K562 (cell line): ENCODE data around the gene TEX30. TPM values are rescaled to one million over a fixed set of nuclear protein-coding genes. Genes with fewer than 3 reads are reported as not detected.
A peak's percentile ranks its signal among the peaks of the same experiment; 100 is the strongest.

ENCODE experiments used
- CBFB ChIP-seq: sonication (generic); formaldehyde crosslinking; IDR thresholded peaks from 2 replicates; pipeline ENCODE4 v1.4.0; 2020; ENCODE audit warnings: mild to moderate bottlenecking, missing genetic modification reagents
- ETS2 ChIP-seq: IDR thresholded peaks from 2 replicates; pipeline ENCODE4 v1.6.1; 2016; ENCODE audit warnings: borderline replicate concordance, missing genetic modification characterization, mild to moderate bottlenecking, moderate library complexity, missing compliant biosample characterization; ENCODE audit not compliant: poor library complexity, severe bottlenecking
- ETV6 ChIP-seq, 3 experiments: fragments of 150-350 bp in 1 of 3; sonication (generic) in 1 of 3; formaldehyde crosslinking in 1 of 3; IDR thresholded peaks; 2 replicates each; pipeline versions ENCODE4 v1.6.1 to v1.8.0; 2014 to 2022; ENCODE audit warnings: borderline replicate concordance in 2 of 3, low read depth in 2 of 3, antibody characterized with exemption in 1 of 3, low read length in 1 of 3, mild to moderate bottlenecking in 1 of 3, missing genetic modification reagents in 1 of 3
- HDAC8 ChIP-seq: fragments of 450-650 bp; IDR thresholded peaks from 2 replicates; pipeline ENCODE4 v1.6.1; 2016; ENCODE audit warnings: mild to moderate bottlenecking, missing genetic modification characterization, moderate library complexity, missing compliant biosample characterization
- HNRNPLL ChIP-seq: fragments of 200-400 bp; formaldehyde crosslinking; IDR thresholded peaks from 2 replicates; pipeline ENCODE4 v1.6.1; 2017; ENCODE audit warnings: low read length, low read depth, mild to moderate bottlenecking; ENCODE audit not compliant: poor library complexity, severe bottlenecking
- KDM4B ChIP-seq, 2 experiments: fragments of 450-650 bp in 1 of 2; sonication (generic) in 1 of 2; IDR thresholded peaks; 2 replicates each; pipeline ENCODE4 v1.6.1; 2016 to 2017; ENCODE audit warnings: borderline replicate concordance in 2 of 2, antibody characterized with exemption in 1 of 2, low read depth in 1 of 2, mild to moderate bottlenecking in 1 of 2
- NR2C1 ChIP-seq, 2 experiments: fragments of 450-650 bp; IDR thresholded peaks; 2 replicates each; pipeline ENCODE4 v1.6.1; 2017; ENCODE audit warnings: mild to moderate bottlenecking in 2 of 2, antibody characterized with exemption in 1 of 2, inconsistent platforms in 1 of 2, missing compliant biosample characterization in 1 of 2, missing genetic modification characterization in 1 of 2
- POLR2G ChIP-seq: fragments of 200-400 bp; formaldehyde crosslinking; IDR thresholded peaks from 2 replicates; pipeline ENCODE4 v1.6.1; 2017; ENCODE audit warnings: low read depth, mild to moderate bottlenecking, antibody characterized with exemption, low read length, moderate library complexity
- PPARD ChIP-seq: fragments of 250-450 bp; sonication (Bioruptor Pico); IDR thresholded peaks from 2 replicates; pipeline ENCODE4 v1.8.0; 2022; ENCODE audit warnings: inconsistent platforms, mild to moderate bottlenecking, moderate library complexity
- SMARCA4 ChIP-seq: fragments of 450-650 bp; IDR thresholded peaks from 2 replicates; pipeline ENCODE4 v1.6.1; 2016
- SMARCE1 ChIP-seq: fragments of 450-650 bp; IDR thresholded peaks from 2 replicates; pipeline ENCODE4 v1.7.1; 2016; ENCODE audit warnings: mild to moderate bottlenecking
- SNIP1 ChIP-seq: fragments of 450-650 bp; IDR thresholded peaks from 2 replicates; pipeline ENCODE4 v1.7.1; 2017; ENCODE audit warnings: low read depth, mild to moderate bottlenecking
- STAT5B ChIP-seq: fragments of 250-450 bp; sonication (Bioruptor Pico); IDR thresholded peaks from 2 replicates; pipeline ENCODE4 v1.8.0; 2021; ENCODE audit warnings: mild to moderate bottlenecking, inconsistent platforms
- U2AF1 ChIP-seq: fragments of 200-400 bp; formaldehyde crosslinking; optimal IDR thresholded peaks from 2 replicates; pipeline ENCODE3; 2017; ENCODE audit warnings: mild to moderate bottlenecking, low read depth, low read length, moderate library complexity
- ZBTB7A ChIP-seq: IDR thresholded peaks from 2 replicates; pipeline ENCODE4 v1.6.1; 2011; ENCODE audit warnings: low read depth, mild to moderate bottlenecking, low read length, moderate library complexity, borderline replicate concordance; ENCODE audit not compliant: control insufficient read depth
- ZNF311 ChIP-seq: fragments of 250-450 bp; sonication (Bioruptor Pico); IDR thresholded peaks from 2 replicates; pipeline ENCODE4 v1.4.0; 2020; ENCODE audit warnings: mild to moderate bottlenecking, moderate library complexity
- ZNF347 ChIP-seq: fragments of 450-650 bp; formaldehyde crosslinking; IDR thresholded peaks from 2 replicates; pipeline ENCODE4 v1.4.0; 2020; ENCODE audit warnings: low read depth, mild to moderate bottlenecking, moderate library complexity
- polyA plus RNA-seq, 8 experiments: library from polyadenylated mRNA; depleted of rRNA in 4 of 8; stranded (reverse) in 5 of 8; unstranded in 3 of 8; fragments of >200 nt; fragmentation: Nextera tagmentation in 2 of 8; fragmentation: Illumina TruSeq in 1 of 8; extraction: Ambion mirVana in 2 of 8; extraction: Trizol in 1 of 8; gene quantifications; 2 replicates each; pipeline versions ENCODE4 v1.2.1 to v1.2.3, GENCODE V29; 2011 to 2014; ENCODE audit warnings: inconsistent platforms in 1 of 8, missing spikeins in 1 of 8
- total RNA-seq, 7 experiments: library from RNA; depleted of rRNA in 6 of 7; stranded (reverse); fragments of >200 nt in 6 of 7; fragmentation: Illumina TruSeq in 2 of 7; extraction: Trizol in 2 of 7; gene quantifications; 2 replicates each; pipeline versions ENCODE4 v1.2.1 to v1.2.3, GENCODE V29; 2011 to 2021; ENCODE audit warnings: low replicate concordance in 1 of 7
- TF ChIP-seq, protein P1 (sequence below): fragments of 200-400 bp; formaldehyde crosslinking; IDR thresholded peaks from 2 replicates; pipeline ENCODE4 v1.6.1; 2017; ENCODE audit warnings: mild to moderate bottlenecking, low read depth, low read length, moderate library complexity
- TF ChIP-seq, protein P2 (sequence below): fragments of 200-800 bp; sonication (Bioruptor generic); IDR thresholded peaks from 2 replicates; pipeline ENCODE4 v1.6.1; 2016; ENCODE audit warnings: missing genetic modification characterization, missing compliant biosample characterization

Gene TEX30
- total and polyA plus RNA-seq, 9 of the 15 experiments (the other 6 are each of a cell fraction or from before 2014, with no cell fraction given) = 24.1 to 143 (median 37.3) TPM

DNA sequence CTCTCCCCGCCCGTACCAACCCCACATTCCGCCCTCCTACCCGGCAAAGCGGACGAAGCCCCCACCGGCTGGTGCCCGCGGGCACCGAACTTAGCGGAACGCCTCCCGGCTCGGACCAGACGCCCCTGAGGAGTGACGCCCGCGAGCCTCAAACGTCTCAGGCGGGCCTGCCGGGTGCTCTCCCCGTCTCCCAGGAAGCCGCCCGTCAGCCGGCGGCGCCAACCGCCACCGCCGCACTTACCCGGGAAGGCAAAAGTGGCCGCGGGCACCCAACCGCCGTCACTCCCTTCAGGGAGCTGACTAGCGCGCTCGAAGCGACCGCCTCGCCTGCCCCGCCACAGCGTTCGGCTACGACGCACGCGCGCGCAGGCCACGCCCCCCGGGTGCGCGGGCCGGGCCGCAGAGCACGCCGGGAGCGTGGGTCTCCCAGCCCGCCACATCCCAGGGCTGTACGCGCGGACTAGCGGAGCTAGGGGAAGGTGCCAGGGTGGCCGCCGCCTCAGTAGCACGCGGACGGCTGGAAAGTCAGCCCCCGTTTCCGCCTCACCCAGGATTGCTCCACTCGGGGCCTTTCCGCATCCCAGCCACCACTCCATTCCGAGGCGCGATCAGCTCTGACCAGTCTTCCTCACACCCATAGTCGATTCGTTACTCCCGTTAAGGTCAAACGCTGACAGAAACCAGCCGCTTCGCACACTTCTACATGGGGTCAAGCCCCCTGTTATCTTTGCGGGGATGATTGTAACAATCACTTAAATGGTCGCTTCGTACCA, at the start of gene TEX30 (continued):
- TF ChIP-seq, protein P1, sequence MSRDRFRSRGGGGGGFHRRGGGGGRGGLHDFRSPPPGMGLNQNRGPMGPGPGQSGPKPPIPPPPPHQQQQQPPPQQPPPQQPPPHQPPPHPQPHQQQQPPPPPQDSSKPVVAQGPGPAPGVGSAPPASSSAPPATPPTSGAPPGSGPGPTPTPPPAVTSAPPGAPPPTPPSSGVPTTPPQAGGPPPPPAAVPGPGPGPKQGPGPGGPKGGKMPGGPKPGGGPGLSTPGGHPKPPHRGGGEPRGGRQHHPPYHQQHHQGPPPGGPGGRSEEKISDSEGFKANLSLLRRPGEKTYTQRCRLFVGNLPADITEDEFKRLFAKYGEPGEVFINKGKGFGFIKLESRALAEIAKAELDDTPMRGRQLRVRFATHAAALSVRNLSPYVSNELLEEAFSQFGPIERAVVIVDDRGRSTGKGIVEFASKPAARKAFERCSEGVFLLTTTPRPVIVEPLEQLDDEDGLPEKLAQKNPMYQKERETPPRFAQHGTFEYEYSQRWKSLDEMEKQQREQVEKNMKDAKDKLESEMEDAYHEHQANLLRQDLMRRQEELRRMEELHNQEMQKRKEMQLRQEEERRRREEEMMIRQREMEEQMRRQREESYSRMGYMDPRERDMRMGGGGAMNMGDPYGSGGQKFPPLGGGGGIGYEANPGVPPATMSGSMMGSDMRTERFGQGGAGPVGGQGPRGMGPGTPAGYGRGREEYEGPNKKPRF = no peak
- TF ChIP-seq ZNF347 (CRISPR knock-in tag) (no peak), HNRNPLL (peak; percentile 82), SMARCE1 (no peak), STAT5B (CRISPR knock-in tag) (no peak), SMARCA4 (no peak), ETV6 (IDR thresholded peaks at IDR 0.05; ENCODE audit: borderline replicate concordance in 1 of 2, low read depth in 2 of 2, low read length in 1 of 2) (no peak), ETV6 (CRISPR knock-in tag; IDR thresholded peaks at IDR 0.05; ENCODE audit: borderline replicate concordance) (no peak; the same call in 1 of the 2 replicates), CBFB (CRISPR knock-in tag) (no peak), ZNF311 (CRISPR knock-in tag) (peak; percentile 52; the same call in 1 of the 2 replicates), ETS2 (tag) (no peak), U2AF1 (no peak), HDAC8 (tag) (peak; percentile 42; the same call in 1 of the 2 replicates), SNIP1 (no peak), NR2C1 (IDR thresholded peaks at IDR 0.05) (no peak), NR2C1 (tag; IDR thresholded peaks at IDR 0.05) (peak; percentile 27; the same call in 1 of the 2 replicates), PPARD (no peak), ZBTB7A (peak; percentile 21; the same call in 1 of the 2 replicates), POLR2G (peak; percentile 97), KDM4B (IDR thresholded peaks at IDR 0.05; ENCODE audit: borderline replicate concordance in 2 of 2, low read depth in 1 of 2) (no peak; a peak in 1 of 4 replicates)
- TF ChIP-seq, protein P2, sequence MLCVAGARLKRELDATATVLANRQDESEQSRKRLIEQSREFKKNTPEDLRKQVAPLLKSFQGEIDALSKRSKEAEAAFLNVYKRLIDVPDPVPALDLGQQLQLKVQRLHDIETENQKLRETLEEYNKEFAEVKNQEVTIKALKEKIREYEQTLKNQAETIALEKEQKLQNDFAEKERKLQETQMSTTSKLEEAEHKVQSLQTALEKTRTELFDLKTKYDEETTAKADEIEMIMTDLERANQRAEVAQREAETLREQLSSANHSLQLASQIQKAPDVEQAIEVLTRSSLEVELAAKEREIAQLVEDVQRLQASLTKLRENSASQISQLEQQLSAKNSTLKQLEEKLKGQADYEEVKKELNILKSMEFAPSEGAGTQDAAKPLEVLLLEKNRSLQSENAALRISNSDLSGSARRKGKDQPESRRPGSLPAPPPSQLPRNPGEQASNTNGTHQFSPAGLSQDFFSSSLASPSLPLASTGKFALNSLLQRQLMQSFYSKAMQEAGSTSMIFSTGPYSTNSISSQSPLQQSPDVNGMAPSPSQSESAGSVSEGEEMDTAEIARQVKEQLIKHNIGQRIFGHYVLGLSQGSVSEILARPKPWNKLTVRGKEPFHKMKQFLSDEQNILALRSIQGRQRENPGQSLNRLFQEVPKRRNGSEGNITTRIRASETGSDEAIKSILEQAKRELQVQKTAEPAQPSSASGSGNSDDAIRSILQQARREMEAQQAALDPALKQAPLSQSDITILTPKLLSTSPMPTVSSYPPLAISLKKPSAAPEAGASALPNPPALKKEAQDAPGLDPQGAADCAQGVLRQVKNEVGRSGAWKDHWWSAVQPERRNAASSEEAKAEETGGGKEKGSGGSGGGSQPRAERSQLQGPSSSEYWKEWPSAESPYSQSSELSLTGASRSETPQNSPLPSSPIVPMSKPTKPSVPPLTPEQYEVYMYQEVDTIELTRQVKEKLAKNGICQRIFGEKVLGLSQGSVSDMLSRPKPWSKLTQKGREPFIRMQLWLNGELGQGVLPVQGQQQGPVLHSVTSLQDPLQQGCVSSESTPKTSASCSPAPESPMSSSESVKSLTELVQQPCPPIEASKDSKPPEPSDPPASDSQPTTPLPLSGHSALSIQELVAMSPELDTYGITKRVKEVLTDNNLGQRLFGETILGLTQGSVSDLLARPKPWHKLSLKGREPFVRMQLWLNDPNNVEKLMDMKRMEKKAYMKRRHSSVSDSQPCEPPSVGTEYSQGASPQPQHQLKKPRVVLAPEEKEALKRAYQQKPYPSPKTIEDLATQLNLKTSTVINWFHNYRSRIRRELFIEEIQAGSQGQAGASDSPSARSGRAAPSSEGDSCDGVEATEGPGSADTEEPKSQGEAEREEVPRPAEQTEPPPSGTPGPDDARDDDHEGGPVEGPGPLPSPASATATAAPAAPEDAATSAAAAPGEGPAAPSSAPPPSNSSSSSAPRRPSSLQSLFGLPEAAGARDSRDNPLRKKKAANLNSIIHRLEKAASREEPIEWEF (CRISPR knock-in tag) = peak; percentile 56; the same call in 1 of the 2 replicates
